ACC112 (cell line): ENCODE results near the gene GIGYF2.
A peak's percentile ranks its signal among the peaks of the same experiment; 100 is the strongest.

Source experiments
- H2AFZ ChIP-seq: fragments of 200-600 bp; sonication (generic); one replicate; pipeline ENCODE4 v1.6.0; 2017; ENCODE audit warnings: antibody characterized with exemption, low read length; ENCODE audit not compliant: unreplicated experiment
- H3K27ac ChIP-seq: fragments of 200-600 bp; sonication (generic); 2 replicates; pipeline ENCODE4 v1.5.1; 2014; ENCODE audit warnings: low read depth, mild to moderate bottlenecking, antibody characterized with exemption, low read length, moderate library complexity
- H3K27me3 ChIP-seq: fragments of 200-600 bp; sonication (generic); 2 replicates; pipeline ENCODE4 v1.6.1; 2014; ENCODE audit warnings: mild to moderate bottlenecking, antibody characterized with exemption, low read length, moderate library complexity, mixed read lengths; ENCODE audit not compliant: insufficient read depth
- H3K36me3 ChIP-seq: fragments of 200-600 bp; sonication (generic); 2 replicates; pipeline ENCODE4 v1.6.1; 2016; ENCODE audit warnings: mild to moderate bottlenecking, antibody characterized with exemption, low read length, moderate library complexity, mixed read lengths; ENCODE audit not compliant: insufficient read depth
- H3K4me1 ChIP-seq: fragments of 200-600 bp; sonication (generic); one replicate; pipeline ENCODE4 v1.6.1; 2016; ENCODE audit warnings: low read length, mixed read lengths; ENCODE audit not compliant: insufficient read depth, unreplicated experiment, control insufficient read depth
- H3K4me3 ChIP-seq: fragments of 200-600 bp; sonication (generic); 2 replicates; pipeline ENCODE4 v1.5.1; 2014; ENCODE audit warnings: mild to moderate bottlenecking, low read depth, low read length
- H3K79me2 ChIP-seq: fragments of 200-600 bp; sonication (generic); one replicate; pipeline ENCODE4 v1.6.0; 2016; ENCODE audit warnings: low read length; ENCODE audit not compliant: control insufficient read depth, unreplicated experiment, insufficient read depth

The GIGYF2 gene

GRCh38 chr2:232779934-232780333 lies 82.8 kb downstream of the GIGYF2 start:
- Histone ChIP-seq H3K27me3 (no peaks in the 10 kb centered on the region), H2AFZ (no peak overlapping the region), H3K4me1 (no peaks in the 10 kb centered on the region), H3K4me3 (no peak overlapping the region), H3K27ac (no peak overlapping the region), H3K79me2 (no peaks in the 10 kb centered on the region), H3K36me3 (no peaks in the 10 kb centered on the region)

GRCh38 chr2:232781765-232782164 lies 84.6 kb downstream of the GIGYF2 start:
- Histone ChIP-seq H3K4me1 (no peaks in the 10 kb centered on the region), H2AFZ (no peak overlapping the region), H3K4me3 (no peak overlapping the region), H3K36me3 (peaks cover under 1% of the 10 kb centered on the region; the same call in 1 of the 2 replicates), H3K79me2 (no peaks in the 10 kb centered on the region), H3K27ac (peak overlapping the region; percentile 46; the same call in 1 of the 2 replicates), H3K27me3 (no peaks in the 10 kb centered on the region)

GRCh38 chr2:232783278-232783677 lies 86.1 kb downstream of the GIGYF2 start:
- H3K79me2 ChIP-seq = no peaks in the 10 kb centered on the region
- H3K27ac ChIP-seq = no peak overlapping the region
- H3K4me1 ChIP-seq = no peaks in the 10 kb centered on the region

GRCh38 chr2:232787806-232788205 lies 90.7 kb downstream of the GIGYF2 start:
- Histone ChIP-seq H3K36me3 (peaks cover 35% of the 10 kb centered on the region), H3K27me3 (no peaks in the 10 kb centered on the region), H3K4me1 (no peaks in the 10 kb centered on the region), H2AFZ (no peak overlapping the region), H3K27ac (no peak overlapping the region), H3K4me3 (no peak overlapping the region), H3K79me2 (no peaks in the 10 kb centered on the region)

More at GRCh38 chr2:232783278-232783677, 86.1 kb downstream of the GIGYF2 start:
- H3K36me3 ChIP-seq = peaks cover 15% of the 10 kb centered on the region
- H3K4me3 ChIP-seq = no peak overlapping the region
- no peaks in the 10 kb centered on the region for H3K27me3 ChIP-seq
- no peak overlapping the region for H2AFZ ChIP-seq

GRCh38 chr2:232789082-232789481 lies 92.0 kb downstream of the GIGYF2 start:
- H3K4me1 ChIP-seq = no peaks in the 10 kb centered on the region
- no peak overlapping the region for H2AFZ ChIP-seq
- peaks cover 35% of the 10 kb centered on the region for H3K36me3 ChIP-seq
- no peak overlapping the region for H3K4me3 ChIP-seq
- no peaks in the 10 kb centered on the region for H3K79me2 ChIP-seq
- no peaks in the 10 kb centered on the region for H3K27me3 ChIP-seq
- H3K27ac ChIP-seq = no peak overlapping the region

GRCh38 chr2:232791518-232791917 lies 94.4 kb downstream of the GIGYF2 start:
- Histone ChIP-seq H3K27ac (no peak overlapping the region), H3K27me3 (no peaks in the 10 kb centered on the region), H3K79me2 (no peaks in the 10 kb centered on the region), H3K36me3 (peaks cover 35% of the 10 kb centered on the region), H3K4me1 (no peaks in the 10 kb centered on the region), H3K4me3 (no peak overlapping the region), H2AFZ (no peak overlapping the region)

GRCh38 chr2:232793271-232793670 lies 96.1 kb downstream of the GIGYF2 start:
- Histone ChIP-seq H2AFZ (no peak overlapping the region), H3K27ac (no peak overlapping the region), H3K4me1 (no peaks in the 10 kb centered on the region), H3K36me3 (peaks cover 24% of the 10 kb centered on the region), H3K27me3 (no peaks in the 10 kb centered on the region), H3K79me2 (no peaks in the 10 kb centered on the region), H3K4me3 (no peak overlapping the region)

- Histone ChIP-seq H3K79me2 (no peaks in the 10 kb centered on the region), H3K4me1 (peaks cover 2% of the 10 kb centered on the region), H3K4me3 (no peak overlapping the region), H3K36me3 (peaks cover 24% of the 10 kb centered on the region), H2AFZ (no peak overlapping the region), H3K27me3 (no peaks in the 10 kb centered on the region), H3K27ac (no peak overlapping the region)
Measured at GRCh38 chr2:232794981-232795380, 97.8 kb downstream of the GIGYF2 start.

- H3K79me2 ChIP-seq = peaks cover 3% of the 10 kb centered on the region
- no peak overlapping the region for H3K27ac ChIP-seq
- peaks cover 4% of the 10 kb centered on the region for H3K4me1 ChIP-seq
- no peaks in the 10 kb centered on the region for H3K27me3 ChIP-seq
- no peak overlapping the region for H3K4me3 ChIP-seq
- peaks cover 25% of the 10 kb centered on the region for H3K36me3 ChIP-seq
- H2AFZ ChIP-seq = no peak overlapping the region
Measured at GRCh38 chr2:232795920-232796319, 98.8 kb downstream of the GIGYF2 start.

- peaks cover 4% of the 10 kb centered on the region for H3K4me1 ChIP-seq
- peaks cover 32% of the 10 kb centered on the region for H3K36me3 ChIP-seq
- peaks cover 6% of the 10 kb centered on the region for H3K79me2 ChIP-seq
- H2AFZ ChIP-seq = no peak overlapping the region
- no peaks in the 10 kb centered on the region for H3K27me3 ChIP-seq
- no peak overlapping the region for H3K4me3 ChIP-seq
- no peak overlapping the region for H3K27ac ChIP-seq
Measured at GRCh38 chr2:232798187-232798586, 101.1 kb downstream of the GIGYF2 start.

GRCh38 chr2:232800166-232800565 lies 103.0 kb downstream of the GIGYF2 start:
- H3K27me3 ChIP-seq = no peaks in the 10 kb centered on the region
- no peak overlapping the region for H3K4me3 ChIP-seq
- no peak overlapping the region; the same call in 1 of the 2 replicates for H3K27ac ChIP-seq
- peaks cover 6% of the 10 kb centered on the region for H3K79me2 ChIP-seq
- H3K4me1 ChIP-seq = peaks cover 4% of the 10 kb centered on the region
- peaks cover 32% of the 10 kb centered on the region for H3K36me3 ChIP-seq
- no peak overlapping the region for H2AFZ ChIP-seq
